Fibroblast of lung (primary cell): Measurements from ENCODE around the gene ZNHIT1. TPM values are rescaled to one million over a fixed set of nuclear protein-coding genes. Genes with fewer than 3 reads are reported as not detected.

Source experiments
- DNase-seq, 2 donors: peaks; one replicate each; pipeline versions ENCODE4 v3.0.0 to v3.0.0-alpha.2; 2010; ENCODE audit warnings: low read depth in 2 of 2
- H2AFZ ChIP-seq: 2 replicates; pipeline ENCODE4 v1.5.1; 2012; ENCODE audit warnings: low read length, control low read depth, inconsistent platforms
- H3K27ac ChIP-seq: 2 replicates; pipeline ENCODE4 v1.5.1; 2011; ENCODE audit warnings: low read length, control low read depth; ENCODE audit not compliant: insufficient read depth
- H3K27me3 ChIP-seq: 2 replicates; pipeline ENCODE4 v1.5.1; 2011; ENCODE audit warnings: mild to moderate bottlenecking, low read length; ENCODE audit not compliant: control insufficient read depth, insufficient read depth
- H3K36me3 ChIP-seq: 2 replicates; pipeline ENCODE4 v1.5.1; 2011; ENCODE audit warnings: low read length; ENCODE audit not compliant: control insufficient read depth, insufficient read depth
- H3K4me1 ChIP-seq: 2 replicates; pipeline ENCODE4 v1.5.1; 2011; ENCODE audit warnings: low read length; ENCODE audit not compliant: control insufficient read depth, insufficient read depth; ENCODE audit errors: extremely low read depth
- H3K4me2 ChIP-seq: 2 replicates; pipeline ENCODE4 v1.5.1; 2011; ENCODE audit warnings: low read length, control low read depth; ENCODE audit not compliant: insufficient read depth; ENCODE audit errors: extremely low read depth
- H3K4me3 ChIP-seq, 4 experiments: fragments of 200-600 bp in 1 of 4; sonication (generic) in 1 of 4; replicated peaks in 1 of 4; 2 replicates each; pipeline ENCODE4 v1.5.1; 2011 to 2016; ENCODE audit warnings: low read length in 4 of 4, low read depth in 3 of 4, mild to moderate bottlenecking in 3 of 4, control low read depth in 2 of 4, inconsistent platforms in 1 of 4, mixed read lengths in 1 of 4; ENCODE audit not compliant: insufficient read depth in 1 of 4; ENCODE audit errors: control extremely low read depth in 1 of 4
- H3K79me2 ChIP-seq: 2 replicates; pipeline ENCODE4 v1.5.1; 2012; ENCODE audit warnings: mild to moderate bottlenecking, low read length, inconsistent platforms; ENCODE audit not compliant: control insufficient read depth, insufficient read depth
- H3K9ac ChIP-seq: 2 replicates; pipeline ENCODE4 v1.5.1; 2011; ENCODE audit warnings: mild to moderate bottlenecking, low read length, control low read depth; ENCODE audit not compliant: insufficient read depth
- H3K9me3 ChIP-seq: 2 replicates; pipeline ENCODE4 v1.5.1; 2012; ENCODE audit warnings: low read depth, low read length; ENCODE audit not compliant: control insufficient read depth, insufficient read depth
- H4K20me1 ChIP-seq: 2 replicates; pipeline ENCODE4 v1.5.1; 2011; ENCODE audit warnings: low read length; ENCODE audit not compliant: control insufficient read depth, insufficient read depth; ENCODE audit errors: extremely low read depth
- EZH2 ChIP-seq: IDR thresholded peaks from 2 replicates; pipeline ENCODE4 v1.5.1; 2012; ENCODE audit warnings: low read length, control low read depth, mild to moderate bottlenecking; ENCODE audit errors: missing control alignments
- polyA plus RNA-seq, 2 donors: library from polyadenylated mRNA; depleted of rRNA in 1 of 2; stranded (reverse) in 1 of 2; unstranded in 1 of 2; fragments of >200 nt; gene quantifications; 2 replicates each; pipeline ENCODE4 v1.2.1, GENCODE V29; 2011 to 2012; ENCODE audit warnings: missing spikeins in 1 of 2
- total RNA-seq: library from RNA; depleted of rRNA; stranded (reverse); fragments of >200 nt; gene quantifications from 2 replicates; pipeline ENCODE4 v1.2.1, GENCODE V29; 2014
- TF ChIP-seq, protein P1 (sequence below), 2 donors: IDR thresholded peaks in 1 of 2; conservative IDR thresholded peaks in 1 of 2; 1 replicate in 1 of 2; 2 replicates in 1 of 2; pipeline ENCODE4 v1.5.1; 2011 to 2012; ENCODE audit warnings: low read length in 2 of 2, control low read depth in 1 of 2, inconsistent platforms in 1 of 2, low read depth in 1 of 2, mild to moderate bottlenecking in 1 of 2

ZNHIT1 gene
- total and polyA plus RNA-seq, 2 donors (not counting 1 experiment from before 2014, with no cell fraction given), result 36.6 to 62.1 TPM

DNA sequence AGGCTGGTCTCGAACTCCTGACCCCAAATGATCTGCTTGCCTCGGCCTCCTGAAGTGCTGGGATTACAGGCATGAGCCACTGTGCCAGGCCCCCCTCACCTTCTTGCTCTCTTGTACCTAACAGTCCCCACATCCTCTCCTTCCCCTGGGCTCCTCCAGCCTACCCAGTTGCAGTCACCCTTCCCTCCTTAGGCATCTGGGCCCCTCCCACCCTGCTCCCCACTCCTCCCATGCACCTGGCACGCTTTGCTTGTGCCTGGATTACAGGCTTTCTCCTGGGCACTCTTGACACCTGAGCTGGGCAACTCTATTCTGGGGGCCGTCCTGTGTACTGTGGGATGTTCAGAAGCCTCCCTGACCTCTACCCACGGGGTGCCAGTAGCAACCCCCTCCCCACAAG, 16.7 kb downstream of the ZNHIT1 start:
- H3K9ac ChIP-seq, result no peak overlapping the region
- H3K27ac ChIP-seq, result no peak overlapping the region
- TF ChIP-seq, protein P1, sequence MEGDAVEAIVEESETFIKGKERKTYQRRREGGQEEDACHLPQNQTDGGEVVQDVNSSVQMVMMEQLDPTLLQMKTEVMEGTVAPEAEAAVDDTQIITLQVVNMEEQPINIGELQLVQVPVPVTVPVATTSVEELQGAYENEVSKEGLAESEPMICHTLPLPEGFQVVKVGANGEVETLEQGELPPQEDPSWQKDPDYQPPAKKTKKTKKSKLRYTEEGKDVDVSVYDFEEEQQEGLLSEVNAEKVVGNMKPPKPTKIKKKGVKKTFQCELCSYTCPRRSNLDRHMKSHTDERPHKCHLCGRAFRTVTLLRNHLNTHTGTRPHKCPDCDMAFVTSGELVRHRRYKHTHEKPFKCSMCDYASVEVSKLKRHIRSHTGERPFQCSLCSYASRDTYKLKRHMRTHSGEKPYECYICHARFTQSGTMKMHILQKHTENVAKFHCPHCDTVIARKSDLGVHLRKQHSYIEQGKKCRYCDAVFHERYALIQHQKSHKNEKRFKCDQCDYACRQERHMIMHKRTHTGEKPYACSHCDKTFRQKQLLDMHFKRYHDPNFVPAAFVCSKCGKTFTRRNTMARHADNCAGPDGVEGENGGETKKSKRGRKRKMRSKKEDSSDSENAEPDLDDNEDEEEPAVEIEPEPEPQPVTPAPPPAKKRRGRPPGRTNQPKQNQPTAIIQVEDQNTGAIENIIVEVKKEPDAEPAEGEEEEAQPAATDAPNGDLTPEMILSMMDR (conservative IDR thresholded peaks at IDR 0.05 in 1 of 2, IDR thresholded peaks at IDR 0.05 in 1 of 2; ENCODE audit: low read depth in 1 of 2, low read length in 2 of 2), result no peak
- TF ChIP-seq EZH2, result no peak
- H3K27me3 ChIP-seq, result no peaks in the 10 kb centered on the region
- no peaks in the 10 kb centered on the region for H4K20me1 ChIP-seq
- H3K9me3 ChIP-seq, result no peaks in the 10 kb centered on the region
- no peak overlapping the region for H2AFZ ChIP-seq
- no peaks in the 10 kb centered on the region for H3K79me2 ChIP-seq
- no peak for DNase-seq
- peaks cover 14% of the 10 kb centered on the region for H3K36me3 ChIP-seq
- no peak overlapping the region for H3K4me2 ChIP-seq
- peaks cover 10% of the 10 kb centered on the region for H3K4me1 ChIP-seq
- H3K4me3 ChIP-seq, result no peak overlapping the region

GRCh38 chr7:101235050-101235449, 17.1 kb downstream of the ZNHIT1 start:
- Histone ChIP-seq H3K9me3 (no peaks in the 10 kb centered on the region), H3K36me3 (peaks cover 14% of the 10 kb centered on the region), H3K4me1 (peaks cover 10% of the 10 kb centered on the region), H3K79me2 (no peaks in the 10 kb centered on the region), H3K9ac (no peak overlapping the region), H3K27me3 (no peaks in the 10 kb centered on the region), H4K20me1 (no peaks in the 10 kb centered on the region), H3K4me2 (no peak overlapping the region), H3K27ac (no peak overlapping the region), H3K4me3 (no peak overlapping the region), H2AFZ (no peak overlapping the region)
- TF ChIP-seq, protein P1 (conservative IDR thresholded peaks at IDR 0.05 in 1 of 2, IDR thresholded peaks at IDR 0.05 in 1 of 2; ENCODE audit: low read depth in 1 of 2, low read length in 2 of 2), result peak in 1 of 2 donors; percentile 19
- TF ChIP-seq EZH2, result no peak
- DNase-seq, result no peak

GRCh38 chr7:101235522-101235921, 17.6 kb downstream of the ZNHIT1 start:
- H3K27ac ChIP-seq, result no peak overlapping the region
- no peak overlapping the region for H3K4me3 ChIP-seq
- no peak for TF ChIP-seq EZH2
- TF ChIP-seq, protein P1 (conservative IDR thresholded peaks at IDR 0.05 in 1 of 2, IDR thresholded peaks at IDR 0.05 in 1 of 2; ENCODE audit: low read depth in 1 of 2, low read length in 2 of 2), result no peak
- H3K9ac ChIP-seq, result no peak overlapping the region
- H3K79me2 ChIP-seq, result no peaks in the 10 kb centered on the region
- peaks cover 16% of the 10 kb centered on the region for H3K36me3 ChIP-seq
- no peak overlapping the region for H3K4me2 ChIP-seq
- no peaks in the 10 kb centered on the region for H3K9me3 ChIP-seq
- peaks cover 10% of the 10 kb centered on the region for H3K4me1 ChIP-seq
- no peaks in the 10 kb centered on the region for H3K27me3 ChIP-seq
- DNase-seq, result no peak
- no peaks in the 10 kb centered on the region for H4K20me1 ChIP-seq
- no peak overlapping the region for H2AFZ ChIP-seq
